ENCODE measurements around the gene PRKAA1. TPM values are rescaled to one million over a fixed set of nuclear protein-coding genes. Genes with fewer than 3 reads are reported as not detected.

PRKAA1 gene
- polyA plus RNA-seq, 3 donors, result 23.4 to 32.8 (median 29.6) TPM

- peaks cover 52% of the 10 kb centered on the region for H3K79me2 ChIP-seq (ENCODE audit: insufficient read depth, low read length)
Observed at GRCh38 chr5:40832345-40832744, 34.2 kb upstream of the PRKAA1 start.

More at GRCh38 chr5:40832345-40832744, 34.2 kb upstream of the PRKAA1 start:
- Histone ChIP-seq H3K4me1 (ENCODE audit: control insufficient read depth in 1 of 2, insufficient read depth in 2 of 2, low read length in 2 of 2) (peaks cover 24 to 30% of the 10 kb centered on the region in 2 donors), H3K36me3 (replicated peaks in 1 of 2; ENCODE audit: control insufficient read depth in 1 of 2, insufficient read depth in 2 of 2, low read length in 2 of 2) (peaks cover 62 to 68% of the 10 kb centered on the region in 2 donors), H3K9me3 (replicated peaks in 1 of 2; ENCODE audit: control insufficient read depth in 1 of 2, insufficient read depth in 1 of 2, low read length in 2 of 2) (no peaks in the 10 kb centered on the region), H2AFZ (ENCODE audit: insufficient read depth, low read depth, low read length, poor library complexity, severe bottlenecking) (no peak overlapping the region), H3K27ac (ENCODE audit: low read depth in 1 of 2, low read length in 2 of 2) (no peak overlapping the region), H3K4me2 (replicated peaks; ENCODE audit: extremely low read depth, low read length, poor library complexity, severe bottlenecking) (no peak overlapping the region), H3K4me3 (replicated peaks in 1 of 3; ENCODE audit: low read depth in 2 of 3, low read length in 3 of 3) (no peak overlapping the region), H3K9ac (ENCODE audit: insufficient read depth, low read length, poor library complexity, severe bottlenecking) (no peak overlapping the region), H4K20me1 (ENCODE audit: insufficient read depth, low read length) (peaks cover 67% of the 10 kb centered on the region), H3K27me3 (ENCODE audit: control insufficient read depth in 2 of 2, insufficient read depth in 2 of 2, low read length in 2 of 2) (no peaks in the 10 kb centered on the region)
- DNase-seq, result no peak
- intact Hi-C loops (cut with micrococcal nuclease), result loop anchor here in 1 of 2 donors (10.0 kb wide), 2 partner anchors 78 to 1072 kb away; partner anchors contain the start of genes RIMOC1 and TTC33
- H3K9me3 Mint-ChIP-seq, result peaks cover 0 to 1% (median 0%) of the 10 kb centered on the region in 7 donors
- peak overlapping the region in 2 of 7 donors; percentile 8 to 20 for H3K27ac Mint-ChIP-seq
- H3K27me3 Mint-ChIP-seq (ENCODE audit: low read depth in 3 of 3), result no peaks in the 10 kb centered on the region
- no peak overlapping the region for H3K4me3 Mint-ChIP-seq
- no peak for TF ChIP-seq CTCF (IDR thresholded peaks at IDR 0.05)
- peaks cover 65 to 69% of the 10 kb centered on the region in 2 donors for H3K36me3 Mint-ChIP-seq
- peaks cover 36% of the 10 kb centered on the region for H3K4me1 Mint-ChIP-seq
- WGBS (ENCODE audit: insufficient coverage), result 86% methylated on average over 3 of the region's 4 CpGs

Data from CD14-positive monocyte (primary cell).